HEK293T (cell line): ENCODE data around the gene EML4.

ENCODE experiments used
- CTCF ChIA-PET: fragments of 350-600 bp; formaldehyde crosslinking; extraction: SDS; loops from one replicate; lab custom pipeline; 2021; ENCODE audit warnings: antibody characterized with exemption, inconsistent platforms; lab: Yijun Ruan, JAX
- POLR2A ChIA-PET: fragments of 350-600 bp; formaldehyde crosslinking; extraction: SDS; loops from one replicate; lab custom pipeline; 2020; ENCODE audit warnings: antibody characterized with exemption, inconsistent platforms; lab: Yijun Ruan, JAX
- DNase-seq: peaks from one replicate; pipeline ENCODE4 v3.0.0; 2012; ENCODE audit warnings: mixed read lengths; ENCODE audit errors: extremely low spot score
- ARNT ChIP-seq: fragments of 450-650 bp; IDR thresholded peaks from 2 replicates; pipeline ENCODE4 v1.6.1; 2017; ENCODE audit warnings: mild to moderate bottlenecking
- BHLHE40 ChIP-seq: fragments of 450-650 bp; IDR thresholded peaks from 2 replicates; pipeline ENCODE4 v1.6.1; 2016; ENCODE audit warnings: mild to moderate bottlenecking, moderate library complexity, borderline replicate concordance
- CTBP1 ChIP-seq: fragments of 450-650 bp; IDR thresholded peaks from 2 replicates; pipeline ENCODE4 v1.6.1; 2016; ENCODE audit warnings: borderline replicate concordance
- ELF4 ChIP-seq: fragments of 450-650 bp; IDR thresholded peaks from 2 replicates; pipeline ENCODE4 v1.6.1; 2017; ENCODE audit warnings: antibody characterized with exemption
- FOXA1 ChIP-seq: fragments of 450-650 bp; IDR thresholded peaks from 2 replicates; pipeline ENCODE4 v1.6.1; 2016; ENCODE audit warnings: mild to moderate bottlenecking
- FOXK2 ChIP-seq: fragments of 450-650 bp; IDR thresholded peaks from 2 replicates; pipeline ENCODE4 v1.6.1; 2016; ENCODE audit warnings: mild to moderate bottlenecking
- FOXM1 ChIP-seq: fragments of 450-650 bp; IDR thresholded peaks from 2 replicates; pipeline ENCODE4 v1.6.1; 2017; ENCODE audit warnings: mild to moderate bottlenecking, borderline replicate concordance
- HDGF ChIP-seq: fragments of 450-650 bp; IDR thresholded peaks from 2 replicates; pipeline ENCODE4 v1.6.1; 2017; ENCODE audit warnings: antibody characterized with exemption, borderline replicate concordance
- L3MBTL2 ChIP-seq: fragments of 450-650 bp; conservative IDR thresholded peaks from 2 replicates; pipeline ENCODE4 v1.6.1; 2016; ENCODE audit warnings: mild to moderate bottlenecking
- LEF1 ChIP-seq: fragments of 450-650 bp; IDR thresholded peaks from 2 replicates; pipeline ENCODE4 v1.6.1; 2017; ENCODE audit warnings: mild to moderate bottlenecking, borderline replicate concordance
- NFRKB ChIP-seq: fragments of 450-650 bp; IDR thresholded peaks from 2 replicates; pipeline ENCODE4 v1.6.1; 2016; ENCODE audit warnings: mild to moderate bottlenecking, moderate library complexity
- PKNOX1 ChIP-seq: fragments of 450-650 bp; IDR thresholded peaks from 2 replicates; pipeline ENCODE4 v1.6.1; 2016
- SP1 ChIP-seq: fragments of 450-650 bp; IDR thresholded peaks from 2 replicates; pipeline ENCODE4 v1.6.1; 2017
- SUZ12 ChIP-seq: fragments of 450-650 bp; IDR thresholded peaks from 2 replicates; pipeline ENCODE4 v1.6.1; 2016; ENCODE audit warnings: mild to moderate bottlenecking
- TARDBP ChIP-seq: fragments of 450-650 bp; IDR thresholded peaks from 2 replicates; pipeline ENCODE4 v1.6.1; 2016
- ZNF384 ChIP-seq: fragments of 450-650 bp; IDR thresholded peaks from 2 replicates; pipeline ENCODE4 v1.6.1; 2016

EML4 gene

DNA sequence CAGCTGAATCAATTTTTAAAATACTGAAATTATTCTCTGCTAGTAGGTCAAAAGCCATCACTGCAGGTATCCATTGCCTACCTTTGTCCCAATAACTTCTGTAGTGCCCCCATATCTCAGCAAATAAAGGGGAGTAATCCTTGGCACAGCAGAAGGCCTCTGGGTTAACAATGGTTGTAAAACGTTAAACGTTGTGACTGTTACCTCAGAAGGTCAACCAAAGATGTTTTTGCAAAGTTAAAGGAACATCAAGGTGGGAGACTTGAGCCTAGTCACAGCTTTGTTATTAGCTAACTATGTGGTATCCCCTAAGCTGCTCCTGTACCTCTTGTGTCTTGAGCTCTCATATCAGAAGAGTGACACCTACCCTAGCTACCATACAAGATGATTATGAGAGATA is 131.4 kb downstream of the EML4 start:
- ChIA-PET POLR2A (no interaction called here), CTCF (no interaction called here)
- no peak for DNase-seq
- TF ChIP-seq ARNT (no peak), SP1 (no peak), FOXA1 (no peak), BHLHE40 (no peak), FOXM1 (no peak), FOXK2 (no peak), ZNF384 (no peak), NFRKB (no peak), CTBP1 (no peak), PKNOX1 (no peak), HDGF (no peak), LEF1 (no peak), SUZ12 (no peak), L3MBTL2 (no peak), TARDBP (no peak), ELF4 (no peak)

GRCh38 chr2:42303252-42303651 is 134.1 kb downstream of the EML4 start:
- POLR2A ChIA-PET: no interaction called here
- TF ChIP-seq ARNT: no peak
- no peak for TF ChIP-seq FOXM1
- no peak for TF ChIP-seq TARDBP
- TF ChIP-seq HDGF: no peak
- TF ChIP-seq SP1: no peak
- TF ChIP-seq FOXK2: no peak
- TF ChIP-seq ELF4: no peak
- no peak for TF ChIP-seq SUZ12
- no peak for TF ChIP-seq CTBP1
- no peak for TF ChIP-seq L3MBTL2
- no peak for TF ChIP-seq NFRKB
- TF ChIP-seq FOXA1: no peak
- no peak for TF ChIP-seq PKNOX1
- TF ChIP-seq ZNF384: no peak
- no peak for TF ChIP-seq BHLHE40
- no peak for DNase-seq
- CTCF ChIA-PET: no interaction called here

DNA sequence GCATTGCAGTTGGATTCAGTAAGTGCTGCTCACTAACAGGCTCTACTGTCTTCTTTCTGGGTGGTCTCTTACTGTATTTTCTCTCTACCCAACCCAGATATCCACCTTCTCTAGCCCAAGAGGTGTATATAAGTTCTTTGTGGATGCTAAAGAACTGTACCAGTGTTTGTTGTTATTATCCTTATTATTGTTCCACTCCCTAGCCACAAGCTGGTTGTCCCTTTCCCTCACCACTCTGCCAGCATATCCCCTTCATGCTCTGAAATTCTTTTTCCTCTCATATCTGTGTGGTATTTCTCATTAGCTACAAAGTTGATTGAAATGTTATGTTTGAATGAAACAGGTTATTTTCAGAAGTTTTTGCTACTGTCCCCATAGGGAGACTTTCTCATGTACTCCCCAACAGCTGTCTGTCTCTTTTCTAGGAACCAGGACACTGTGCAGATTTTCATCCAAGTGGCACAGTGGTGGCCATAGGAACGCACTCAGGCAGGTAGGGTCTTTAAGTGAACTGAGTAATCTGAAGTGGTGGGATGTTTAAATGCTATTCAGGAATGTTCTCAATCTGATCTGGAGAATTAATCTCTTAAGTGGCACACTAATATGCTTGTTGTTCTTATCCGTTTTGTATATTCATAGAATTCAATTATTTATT is 135.0 kb downstream of the EML4 start:
- ChIA-PET POLR2A (no interaction called here), CTCF (no interaction called here)
- no peak for DNase-seq
- TF ChIP-seq TARDBP (no peak), L3MBTL2 (no peak), LEF1 (no peak)

GRCh38 chr2:42307180-42307579 is 138.0 kb downstream of the EML4 start:
- CTCF ChIA-PET: no interaction called here
- no peak for TF ChIP-seq NFRKB
- no peak for TF ChIP-seq TARDBP
- TF ChIP-seq ARNT: no peak
- TF ChIP-seq SP1: no peak
- TF ChIP-seq PKNOX1: no peak
- no peak for TF ChIP-seq ZNF384
- TF ChIP-seq CTBP1: no peak
- TF ChIP-seq FOXM1: no peak
- TF ChIP-seq ELF4: no peak
- no peak for TF ChIP-seq HDGF
- no peak for TF ChIP-seq BHLHE40
- TF ChIP-seq SUZ12: no peak
- TF ChIP-seq FOXK2: no peak
- TF ChIP-seq L3MBTL2: no peak
- TF ChIP-seq FOXA1: no peak
- TF ChIP-seq LEF1: no peak
- no peak for DNase-seq
- POLR2A ChIA-PET: no interaction called here

GRCh38 chr2:42309366-42309765 is 140.2 kb downstream of the EML4 start:
- no peak for DNase-seq
- no peak for TF ChIP-seq ELF4
- TF ChIP-seq LEF1: no peak
- no peak for TF ChIP-seq ARNT
- no peak for TF ChIP-seq HDGF
- TF ChIP-seq FOXA1: no peak
- TF ChIP-seq NFRKB: no peak
- TF ChIP-seq L3MBTL2: no peak
- TF ChIP-seq CTBP1: no peak
- TF ChIP-seq FOXM1: no peak
- TF ChIP-seq BHLHE40: no peak
- TF ChIP-seq FOXK2: no peak
- no peak for TF ChIP-seq ZNF384
- no peak for TF ChIP-seq SP1
- TF ChIP-seq PKNOX1: no peak
- TF ChIP-seq SUZ12: no peak
- POLR2A ChIA-PET: no interaction called here
- CTCF ChIA-PET: interaction anchor here (0.8 kb wide), 1 partner anchor 460 kb away, joined by 3 read pairs; no protein-coding TSS in a partner anchor
